Measurements from ENCODE around the gene TENT5C.

Gene TENT5C

DNA sequence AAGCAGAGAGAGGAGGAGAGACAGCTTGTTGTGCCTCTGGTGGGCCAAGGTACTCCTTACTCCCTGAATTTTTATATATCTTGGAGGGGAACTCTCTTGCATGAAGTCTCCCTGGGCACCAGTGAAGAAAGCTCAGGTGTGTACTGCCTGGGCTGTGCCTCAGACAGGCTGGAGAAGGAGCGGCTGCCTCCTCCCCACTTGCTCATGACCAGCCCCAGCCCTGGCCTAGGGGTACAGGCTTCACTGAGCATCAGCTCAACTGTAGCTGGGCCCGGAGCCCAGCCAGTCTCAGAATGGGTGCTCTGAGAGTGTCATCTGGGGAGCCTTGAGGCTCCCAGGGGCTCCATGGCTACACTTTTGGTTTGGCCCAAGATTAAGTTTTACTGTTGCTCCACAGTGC, 44.8 kb upstream of the TENT5C start:
- Histone ChIP-seq H3K4me3 (ENCODE audit: low read depth, low read length, poor library complexity, severe bottlenecking) (no peak overlapping the region), H3K9me2 (ENCODE audit: low read depth, low read length) (no peaks in the 10 kb centered on the region), H3K27ac (ENCODE audit: low read depth, low read length, poor library complexity, severe bottlenecking) (no peak overlapping the region), H2AFZ (ENCODE audit: low read length) (no peak overlapping the region), H3K4me2 (ENCODE audit: low read length) (no peak overlapping the region), H3K27me3 (ENCODE audit: insufficient read depth, low read length) (no peaks in the 10 kb centered on the region), H3K9me3 (ENCODE audit: low read length) (no peaks in the 10 kb centered on the region), H3K4me1 (ENCODE audit: insufficient read depth, low read length, severe bottlenecking) (no peaks in the 10 kb centered on the region), H3K36me3 (ENCODE audit: insufficient read depth, low read length) (no peaks in the 10 kb centered on the region), H3K79me2 (ENCODE audit: insufficient read depth, low read length) (no peaks in the 10 kb centered on the region), H3K9ac (ENCODE audit: low read length) (no peak overlapping the region), H4K20me1 (ENCODE audit: insufficient read depth, low read length) (no peaks in the 10 kb centered on the region), H3F3A (ENCODE audit: insufficient read depth, low read length) (no peaks in the 10 kb centered on the region)
- TF ChIP-seq EZH2 (IDR thresholded peaks at IDR 0.05; ENCODE audit: borderline replicate concordance, low read length), result no peak
- TF ChIP-seq, protein P1, sequence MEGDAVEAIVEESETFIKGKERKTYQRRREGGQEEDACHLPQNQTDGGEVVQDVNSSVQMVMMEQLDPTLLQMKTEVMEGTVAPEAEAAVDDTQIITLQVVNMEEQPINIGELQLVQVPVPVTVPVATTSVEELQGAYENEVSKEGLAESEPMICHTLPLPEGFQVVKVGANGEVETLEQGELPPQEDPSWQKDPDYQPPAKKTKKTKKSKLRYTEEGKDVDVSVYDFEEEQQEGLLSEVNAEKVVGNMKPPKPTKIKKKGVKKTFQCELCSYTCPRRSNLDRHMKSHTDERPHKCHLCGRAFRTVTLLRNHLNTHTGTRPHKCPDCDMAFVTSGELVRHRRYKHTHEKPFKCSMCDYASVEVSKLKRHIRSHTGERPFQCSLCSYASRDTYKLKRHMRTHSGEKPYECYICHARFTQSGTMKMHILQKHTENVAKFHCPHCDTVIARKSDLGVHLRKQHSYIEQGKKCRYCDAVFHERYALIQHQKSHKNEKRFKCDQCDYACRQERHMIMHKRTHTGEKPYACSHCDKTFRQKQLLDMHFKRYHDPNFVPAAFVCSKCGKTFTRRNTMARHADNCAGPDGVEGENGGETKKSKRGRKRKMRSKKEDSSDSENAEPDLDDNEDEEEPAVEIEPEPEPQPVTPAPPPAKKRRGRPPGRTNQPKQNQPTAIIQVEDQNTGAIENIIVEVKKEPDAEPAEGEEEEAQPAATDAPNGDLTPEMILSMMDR (IDR thresholded peaks at IDR 0.05; ENCODE audit: low read length), result no peak

DNA sequence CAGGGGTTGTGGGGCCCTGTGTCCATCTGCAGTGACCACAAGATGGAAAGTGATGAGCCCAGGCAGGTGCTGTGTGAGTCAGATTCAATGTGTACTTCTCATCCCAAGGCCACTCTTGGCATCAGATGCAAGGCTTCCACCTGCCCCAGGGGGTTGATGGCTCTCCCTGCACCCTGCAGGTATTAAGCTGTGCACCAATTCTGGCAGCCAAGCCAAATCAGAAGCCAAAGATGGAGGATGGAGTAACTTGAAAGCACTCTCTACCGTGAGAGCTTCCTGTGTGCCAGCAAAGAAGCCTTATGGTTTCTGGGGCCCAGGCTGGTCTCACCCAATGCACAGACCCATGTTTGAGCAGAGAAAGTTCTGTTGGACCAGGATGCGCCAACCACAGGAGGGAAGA, 44.3 kb upstream of the TENT5C start:
- H3K4me1 ChIP-seq (ENCODE audit: insufficient read depth, low read length, severe bottlenecking), result no peaks in the 10 kb centered on the region
- TF ChIP-seq, protein P1 (IDR thresholded peaks at IDR 0.05; ENCODE audit: low read length), result no peak
- no peak for TF ChIP-seq EZH2 (IDR thresholded peaks at IDR 0.05; ENCODE audit: borderline replicate concordance, low read length)
- H3K4me3 ChIP-seq (ENCODE audit: low read depth, low read length, poor library complexity, severe bottlenecking), result no peak overlapping the region
- H3K9ac ChIP-seq (ENCODE audit: low read length), result no peak overlapping the region
- H3K9me3 ChIP-seq (ENCODE audit: low read length), result no peaks in the 10 kb centered on the region
- H2AFZ ChIP-seq (ENCODE audit: low read length), result no peak overlapping the region
- H3K79me2 ChIP-seq (ENCODE audit: insufficient read depth, low read length), result no peaks in the 10 kb centered on the region
- no peaks in the 10 kb centered on the region for H3F3A ChIP-seq (ENCODE audit: insufficient read depth, low read length)
- H4K20me1 ChIP-seq (ENCODE audit: insufficient read depth, low read length), result no peaks in the 10 kb centered on the region
- no peak overlapping the region for H3K4me2 ChIP-seq (ENCODE audit: low read length)
- H3K27ac ChIP-seq (ENCODE audit: low read depth, low read length, poor library complexity, severe bottlenecking), result no peak overlapping the region
- H3K27me3 ChIP-seq (ENCODE audit: insufficient read depth, low read length), result no peaks in the 10 kb centered on the region
- no peaks in the 10 kb centered on the region for H3K36me3 ChIP-seq (ENCODE audit: insufficient read depth, low read length)
- H3K9me2 ChIP-seq (ENCODE audit: low read depth, low read length), result no peaks in the 10 kb centered on the region

DNA sequence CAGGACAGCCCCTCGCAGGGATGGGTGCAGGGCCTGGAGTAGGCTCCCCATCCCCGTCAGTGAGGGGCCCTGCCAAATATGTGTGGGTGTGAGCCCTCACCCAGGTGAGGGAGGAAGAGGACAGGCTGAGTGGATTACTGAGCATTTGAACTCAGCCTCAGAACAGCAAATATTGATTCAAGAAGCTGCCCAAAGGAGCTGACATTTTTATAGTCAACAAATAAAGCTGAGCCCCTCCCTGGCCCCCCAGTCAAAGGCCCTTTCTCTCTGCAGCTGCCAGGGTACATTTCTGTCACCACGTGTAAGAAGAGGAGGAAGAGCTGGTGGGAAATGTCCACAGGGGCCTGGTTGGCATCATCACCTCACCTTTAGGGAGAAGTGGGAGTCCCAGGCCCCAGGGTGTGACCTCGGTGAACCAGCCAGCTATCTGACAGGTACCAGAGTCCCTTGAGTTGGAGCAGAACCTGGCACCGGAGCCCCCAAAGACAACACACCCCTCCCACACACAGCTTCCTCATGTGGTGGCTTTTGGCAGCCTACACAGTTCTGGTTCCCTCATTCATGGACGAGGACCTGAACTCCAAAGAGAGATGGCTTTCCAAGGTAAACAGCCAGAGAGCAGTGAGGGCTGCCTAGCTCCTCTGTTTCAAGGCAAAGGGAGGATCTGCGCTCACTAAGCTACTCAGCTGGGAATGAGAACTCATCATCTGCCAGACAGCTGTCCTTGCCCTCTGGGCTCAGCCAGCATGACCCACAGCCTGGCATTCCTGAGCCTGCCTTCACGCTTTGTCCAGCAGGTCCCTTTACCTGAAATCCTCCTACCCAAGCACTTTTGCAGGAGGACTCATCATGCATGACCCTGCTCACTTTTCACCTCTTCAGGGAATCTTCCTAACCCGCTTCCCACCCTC, 43.0 kb upstream of the TENT5C start:
- no peaks in the 10 kb centered on the region for H3K9me2 ChIP-seq (ENCODE audit: low read depth, low read length)
- H3K36me3 ChIP-seq (ENCODE audit: insufficient read depth, low read length), result no peaks in the 10 kb centered on the region
- H3K9ac ChIP-seq (ENCODE audit: low read length), result no peak overlapping the region
- H3K27me3 ChIP-seq (ENCODE audit: insufficient read depth, low read length), result no peaks in the 10 kb centered on the region
- no peaks in the 10 kb centered on the region for H3F3A ChIP-seq (ENCODE audit: insufficient read depth, low read length)
- H3K27ac ChIP-seq (ENCODE audit: low read depth, low read length, poor library complexity, severe bottlenecking), result no peak overlapping the region
- no peak overlapping the region for H3K4me3 ChIP-seq (ENCODE audit: low read depth, low read length, poor library complexity, severe bottlenecking)
- H3K9me3 ChIP-seq (ENCODE audit: low read length), result no peaks in the 10 kb centered on the region
- H3K4me2 ChIP-seq (ENCODE audit: low read length), result no peak overlapping the region
- no peak overlapping the region for H2AFZ ChIP-seq (ENCODE audit: low read length)
- H3K79me2 ChIP-seq (ENCODE audit: insufficient read depth, low read length), result no peaks in the 10 kb centered on the region
- TF ChIP-seq EZH2 (IDR thresholded peaks at IDR 0.05; ENCODE audit: borderline replicate concordance, low read length), result no peak
- TF ChIP-seq, protein P1 (IDR thresholded peaks at IDR 0.05; ENCODE audit: low read length), result no peak
- no peaks in the 10 kb centered on the region for H3K4me1 ChIP-seq (ENCODE audit: insufficient read depth, low read length, severe bottlenecking)
- no peaks in the 10 kb centered on the region for H4K20me1 ChIP-seq (ENCODE audit: insufficient read depth, low read length)

Measured in OCI-LY1 (cell line).